NK-92 (cell line): ENCODE measurements around the gene FHIT.
"Not testable (repeated sequence)": the region's sequence is repeated elsewhere in the genome, so short reads cannot be mapped to it uniquely, and the experiment has no call there.

Experiments used
- DNase-seq: peaks from one replicate; lab custom pipeline; 2025; ENCODE audit not compliant: unreplicated experiment; lab: John Stamatoyannopoulos, UW

The FHIT gene

DNA sequence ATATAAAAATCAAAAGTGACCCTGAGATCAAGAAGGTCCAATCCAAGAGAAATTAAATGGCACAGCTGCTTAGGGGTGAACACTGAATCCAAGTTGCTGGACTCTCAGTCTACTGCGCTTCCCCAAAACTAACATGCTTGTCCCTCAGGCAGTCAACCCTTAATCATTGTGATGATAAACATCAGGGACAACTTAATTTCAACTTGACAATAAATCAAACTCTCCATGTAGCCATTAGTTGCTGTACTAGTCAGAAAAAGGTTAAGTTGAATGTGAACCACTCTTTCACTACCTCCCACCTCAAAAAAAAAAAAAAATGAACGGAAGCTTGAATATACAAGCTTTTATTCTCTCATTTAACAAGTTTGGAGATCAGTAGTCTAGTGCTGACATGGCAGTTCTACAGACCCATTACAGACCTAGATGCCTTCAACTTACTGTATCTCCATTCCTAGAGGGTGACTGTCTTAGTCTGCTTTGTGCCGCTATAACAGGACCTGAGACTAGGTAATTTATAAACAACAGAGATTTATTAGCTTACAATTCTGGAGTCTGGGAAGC, 185.7 kb downstream of the FHIT start:
- DNase-seq, result no peak

DNA sequence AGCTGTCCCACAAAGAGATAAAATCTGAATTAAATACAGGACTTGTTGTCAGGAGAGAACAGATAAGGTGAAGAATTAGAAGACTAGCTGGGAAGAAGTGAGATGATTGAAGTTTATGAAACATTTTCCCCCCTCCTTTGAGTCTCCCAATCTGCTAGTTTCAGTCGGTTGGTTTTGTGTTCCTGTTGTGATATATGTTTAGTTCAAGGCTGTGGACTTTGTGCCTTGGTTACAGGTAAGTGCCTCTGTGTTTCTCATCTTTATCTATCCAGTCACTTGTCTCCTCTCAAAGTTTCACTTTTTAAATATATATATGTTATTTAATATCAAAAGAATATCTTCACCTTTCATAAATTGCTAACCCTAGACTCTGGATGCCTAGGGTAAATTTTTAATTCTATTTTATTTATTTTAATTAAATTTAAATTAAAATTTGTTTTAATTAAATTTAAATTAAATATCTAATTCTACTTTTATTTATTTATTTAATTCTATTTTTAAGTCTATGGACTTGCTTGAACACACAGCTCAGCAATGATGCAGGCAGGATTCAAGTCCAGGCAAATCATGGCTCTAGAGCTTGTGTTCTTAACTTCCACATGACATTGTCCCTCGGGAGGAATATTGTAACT, 190.0 kb downstream of the FHIT start:
- DNase-seq, result no peak

GRCh38 chr3:61060411-61060861, 190.8 kb downstream of the FHIT start:
- DNase-seq, result no peak

DNA sequence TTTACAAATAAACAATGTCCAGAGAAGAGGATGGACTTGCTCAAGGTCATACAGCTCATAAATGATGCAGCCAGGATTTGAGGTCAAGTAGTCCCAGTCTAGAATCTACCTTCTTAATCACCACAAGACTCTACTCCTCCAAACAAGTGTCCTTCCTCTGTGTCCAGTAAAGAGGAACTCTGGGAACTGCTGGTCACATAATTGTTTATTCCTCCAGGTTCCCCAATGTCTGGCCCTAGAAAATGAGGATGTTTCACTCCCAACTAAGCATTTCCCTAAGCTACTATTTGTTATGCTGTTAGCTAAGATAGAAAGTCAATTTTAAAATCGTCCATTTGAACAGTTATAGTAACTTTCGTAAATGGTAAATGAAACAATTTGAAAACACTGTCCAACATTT, 192.4 kb downstream of the FHIT start:
- no peak for DNase-seq

GRCh38 chr3:61057464-61057863, 193.8 kb downstream of the FHIT start:
- DNase-seq, result no peak

DNA sequence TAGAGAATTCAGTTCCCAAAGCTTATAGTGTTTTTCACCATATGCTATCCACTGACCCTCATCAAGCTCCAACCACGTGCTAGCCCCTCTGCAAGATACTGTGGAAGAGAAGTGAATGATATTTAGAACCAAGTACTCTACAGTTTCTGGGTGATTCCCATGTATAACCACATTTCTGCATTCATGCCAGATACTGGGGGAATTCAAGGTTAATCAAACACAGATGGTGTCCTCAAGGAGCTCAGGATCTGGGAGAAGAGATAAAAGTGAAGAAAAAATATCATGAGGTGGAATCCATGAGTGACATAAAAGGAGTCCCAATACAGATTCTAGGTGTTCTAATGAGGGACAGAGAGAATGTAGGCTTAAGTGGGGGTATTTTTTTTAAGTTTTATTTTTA, 195.8 kb downstream of the FHIT start:
- DNase-seq, result no peak

- no peak for DNase-seq
Measured at GRCh38 chr3:61053781-61054496, 197.3 kb downstream of the FHIT start.

DNA sequence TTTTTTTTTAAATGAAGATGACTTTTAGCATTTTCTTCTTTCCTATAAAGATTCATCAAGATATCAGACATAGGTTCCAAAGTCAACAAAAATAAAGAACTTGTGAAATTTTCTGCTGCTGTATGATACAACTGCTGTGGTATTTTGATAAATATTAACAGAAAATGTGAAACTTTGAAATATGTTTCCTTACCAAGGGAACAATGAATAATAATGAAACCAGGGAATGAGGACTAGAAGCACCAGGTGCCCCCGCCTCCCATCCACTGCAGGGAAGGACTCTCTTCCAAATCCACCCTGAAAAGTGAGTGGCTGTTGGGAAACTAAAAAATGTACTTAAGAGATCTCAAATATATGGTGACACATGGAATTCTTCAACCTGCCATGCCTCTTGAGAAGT, 198.4 kb downstream of the FHIT start:
- no peak for DNase-seq

GRCh38 chr3:61051666-61052065, 199.6 kb downstream of the FHIT start:
- DNase-seq, result no peak

DNA sequence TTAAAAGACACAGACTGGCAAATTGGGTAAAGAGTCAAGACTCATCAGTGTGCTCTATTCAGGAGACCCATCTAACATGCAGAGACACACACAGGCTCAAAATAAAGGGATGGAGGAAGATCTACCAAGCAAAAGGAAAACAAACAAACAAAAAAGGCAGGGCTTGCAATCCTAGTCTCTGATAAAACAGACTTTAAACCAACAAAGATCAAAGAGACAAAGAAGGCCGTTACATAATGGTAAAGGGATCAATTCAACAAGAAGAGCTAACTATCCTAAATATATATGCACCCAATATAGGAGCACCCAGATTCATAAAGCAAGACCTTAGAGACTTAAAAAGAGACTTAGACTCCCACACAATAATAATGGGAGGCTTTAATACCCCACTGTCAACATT, 206.1 kb downstream of the FHIT start:
- not testable (repeated sequence) for DNase-seq

DNA sequence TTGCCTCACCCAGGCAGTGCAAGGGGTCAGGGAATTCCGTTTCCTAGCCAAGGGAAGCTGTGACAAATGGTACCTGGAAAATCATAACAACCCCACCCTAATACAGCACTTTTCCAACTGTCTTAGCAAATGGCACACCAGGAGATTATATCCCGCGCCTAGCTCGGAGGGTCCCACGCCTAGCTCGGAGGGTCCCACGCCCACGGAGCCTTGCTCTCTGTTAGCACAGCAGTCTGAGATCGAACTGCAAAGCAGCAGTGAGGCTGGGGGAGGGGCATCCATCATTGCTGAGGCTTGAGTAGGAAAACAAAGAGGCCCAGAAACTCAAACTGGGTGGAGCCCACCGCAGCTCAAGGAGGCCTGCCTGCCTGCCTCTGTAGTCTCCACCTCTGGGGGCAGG, 208.1 kb downstream of the FHIT start:
- DNase-seq, result no peak

DNA sequence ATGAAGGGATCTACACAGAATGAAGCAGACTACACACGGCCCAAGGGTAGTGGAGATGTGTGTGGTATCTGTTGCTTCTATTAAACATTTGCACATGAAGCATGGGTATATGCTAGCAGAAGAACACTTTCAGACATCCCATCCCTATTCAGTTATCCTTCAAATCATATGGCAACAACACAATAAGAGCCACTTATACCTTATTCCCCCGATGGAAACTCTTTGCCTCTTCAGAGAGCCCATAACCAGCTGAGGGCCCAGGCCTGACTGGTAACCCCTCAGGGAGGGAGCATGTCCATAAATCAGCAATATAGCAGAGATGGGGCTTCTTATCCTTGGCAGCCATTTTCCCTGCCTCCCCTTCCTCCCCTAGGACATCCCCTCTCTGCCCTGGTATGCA, 210.6 kb downstream of the FHIT start:
- no peak for DNase-seq

GRCh38 chr3:61035573-61035972, 215.7 kb downstream of the FHIT start:
- no peak for DNase-seq

DNA sequence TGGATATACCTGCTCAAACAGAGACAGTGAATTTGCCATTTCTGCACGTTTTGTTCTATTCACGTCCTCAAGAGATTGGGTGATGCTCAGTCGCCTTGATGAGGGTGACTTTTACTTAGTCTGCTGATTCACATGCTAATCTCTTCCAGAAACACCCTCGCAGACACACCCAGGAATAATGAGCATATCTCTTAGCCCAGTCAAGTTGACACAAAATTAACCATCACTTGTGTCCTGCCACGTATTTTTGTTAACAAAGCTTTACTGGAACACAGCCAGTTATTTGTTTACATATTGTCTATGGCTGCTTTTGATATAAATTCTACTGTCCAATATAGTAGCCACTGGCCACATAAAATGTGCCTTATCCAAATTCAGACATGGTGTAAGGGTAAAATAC, 218.3 kb downstream of the FHIT start:
- DNase-seq, result no peak

DNA sequence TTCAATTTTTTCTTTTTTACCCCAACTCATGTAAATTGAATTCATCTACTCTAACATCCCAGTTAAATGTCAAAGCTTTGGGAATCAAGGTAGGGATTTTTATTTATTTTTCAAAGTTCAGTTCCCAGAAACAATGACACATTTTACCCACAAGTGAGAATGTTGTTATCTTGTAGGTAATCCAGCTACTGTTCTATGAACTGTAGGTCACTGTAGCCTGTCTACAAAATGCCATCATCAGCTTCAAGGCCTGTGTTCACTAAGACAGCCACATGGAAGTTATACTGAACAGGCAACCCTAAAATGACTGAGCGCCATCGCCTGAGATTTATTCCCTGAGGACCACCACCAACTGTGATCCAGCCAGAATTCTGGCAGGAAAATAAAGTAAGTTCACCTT, 219.7 kb downstream of the FHIT start:
- no peak for DNase-seq

DNA sequence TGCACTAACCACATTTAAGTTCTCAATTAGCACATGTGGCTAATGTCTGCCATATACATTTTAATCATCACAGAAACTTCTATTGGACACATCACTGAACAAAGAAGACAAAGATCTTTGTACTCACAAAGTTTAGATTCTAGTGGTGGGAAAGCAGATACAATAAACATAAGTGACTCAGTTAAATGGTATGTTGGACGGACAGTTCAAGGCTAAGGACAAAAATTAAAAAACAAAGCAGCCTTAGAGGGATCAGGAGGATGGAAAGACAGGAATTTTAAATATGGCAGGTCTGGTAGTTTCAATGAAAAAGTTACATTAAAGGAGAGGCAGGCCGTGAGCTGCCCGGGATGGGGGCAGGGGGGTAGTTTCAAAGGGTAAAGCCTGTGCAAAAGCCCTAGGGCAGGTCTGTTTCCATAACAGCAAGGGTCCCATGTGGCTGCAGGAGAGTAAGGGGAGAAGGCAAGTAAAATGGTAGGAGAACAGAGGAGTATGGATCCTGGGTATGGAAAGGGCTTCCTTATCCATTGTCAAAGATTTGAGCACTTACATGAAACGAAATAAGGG, 220.7 kb downstream of the FHIT start:
- DNase-seq, result no peak

DNA sequence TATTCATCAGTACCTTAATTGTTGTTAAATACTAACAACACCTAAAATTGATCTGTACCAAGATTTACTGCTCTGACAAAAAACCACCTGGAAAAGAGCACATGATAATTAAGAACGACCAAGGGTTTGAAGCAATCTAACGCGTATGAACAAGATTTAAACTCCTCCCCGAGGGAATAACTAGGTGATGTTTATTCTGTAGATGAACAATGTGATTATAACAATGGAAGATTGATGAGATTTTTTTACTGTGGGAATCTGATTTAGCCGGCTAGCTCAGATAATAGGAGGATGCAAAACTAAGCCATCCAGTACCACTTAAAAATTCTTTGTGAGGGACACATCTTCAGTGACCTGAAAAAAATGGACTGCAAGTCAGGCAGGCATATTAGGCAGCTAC, 222.1 kb downstream of the FHIT start:
- DNase-seq, result no peak

DNA sequence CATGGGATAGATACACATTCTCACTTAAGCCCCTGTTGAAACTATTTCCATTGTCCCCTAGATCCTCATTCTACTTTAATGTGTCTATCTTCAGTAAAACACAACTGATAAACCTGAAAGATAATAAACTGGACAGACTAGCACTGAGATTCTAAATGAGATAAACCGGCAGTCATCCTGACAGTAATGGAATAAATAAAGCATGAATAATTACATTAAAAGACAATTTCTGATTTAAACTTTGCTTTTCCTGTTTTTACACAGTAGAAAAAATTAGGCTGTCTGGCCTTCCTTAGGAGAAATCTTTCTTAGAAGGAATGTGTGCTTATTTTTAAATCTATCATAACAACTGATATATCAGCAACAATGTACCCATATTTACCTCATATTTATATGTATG, 232.4 kb downstream of the FHIT start:
- no peak for DNase-seq

GRCh38 chr3:61017028-61017427, 234.2 kb downstream of the FHIT start:
- not testable (repeated sequence) for DNase-seq

- DNase-seq, result no peak
Measured at GRCh38 chr3:61015859-61016258, 235.4 kb downstream of the FHIT start.

GRCh38 chr3:61015408-61015807, 235.8 kb downstream of the FHIT start:
- no peak for DNase-seq

GRCh38 chr3:61008998-61009380, 242.3 kb downstream of the FHIT start:
- DNase-seq, result no peak
